ENCODE data around the gene PRKAR1B. TPM values are rescaled to one million over a fixed set of nuclear protein-coding genes. Genes with fewer than 3 reads are reported as not detected.

The PRKAR1B gene
- 13.5 and 21.0 TPM in 2 replicates for total RNA-seq (2013; cell fraction: nucleolus; rRNA removed)
- total RNA-seq (2014; rRNA removed) = 22.2 and 22.3 TPM in 2 replicates
- 11.4 and 15.5 TPM in 2 replicates for total RNA-seq (2014; rRNA removed; fragmentation: Illumina TruSeq; extraction: Trizol)
- 31.8 and 41.2 TPM in 2 replicates for total RNA-seq (2021)
- polyA plus RNA-seq (2011; ENCODE audit: low read depth) = 4.8 TPM
- 11.9 and 16.3 TPM in 2 replicates for polyA plus RNA-seq (2011; rRNA removed)
- polyA plus RNA-seq (2011; cell fraction: cytosol; rRNA removed) = 21.8 and 29.6 TPM in 2 replicates
- 14.7 and 22.0 TPM in 2 replicates for polyA plus RNA-seq (2011; cell fraction: nucleus; rRNA removed)
- polyA plus RNA-seq (2012) = 16.4 and 19.8 TPM in 2 replicates
- polyA plus RNA-seq (2014; fragmentation: Illumina TruSeq; extraction: Trizol) = 4.1 and 11.6 TPM in 2 replicates
- polyA plus RNA-seq (2014; fragmentation: Nextera tagmentation; extraction: Ambion mirVana) = 1 to 10 TPM; 1.4 to 3.9 TPM
- 29.1 and 30.9 TPM in 2 replicates for polyA plus RNA-seq (2014; rRNA removed)
- polyA plus RNA-seq (2016; fragmentation: Nextera tagmentation; extraction: Ambion mirVana) = 10 to 100 TPM; 44.9 to 45.6 TPM
- 31.2 and 36.1 TPM in 2 replicates for polyA minus RNA-seq (2011; rRNA and poly(A)+ RNA removed)
- 9.5 and 15.7 TPM in 2 replicates for polyA minus RNA-seq (2011; cell fraction: cytosol; rRNA and poly(A)+ RNA removed)
- polyA minus RNA-seq (2011; cell fraction: nucleus; rRNA and poly(A)+ RNA removed) = 8.7 and 24.2 TPM in 2 replicates
- Bru-seq, nascent RNA = percentile 51 among the genes with signal in this experiment
- BruChase-seq, experiment 1, labeled RNA remaining after a 6-hour chase = percentile 56 among the genes with signal in this experiment
- percentile 52 among the genes with signal in this experiment for BruChase-seq, experiment 2, labeled RNA remaining after a 2-hour chase
- long read RNA-seq, experiment 1, transcript PRKAR1B-211 (11 exons, 2,533 nt) = minor isoform, 5 of 29 reads
- long read RNA-seq, experiment 1, transcript PRKAR1B-203 (11 exons, 1,917 nt) = major isoform, 13 of 29 reads
- long read RNA-seq, experiment 1, partial matches to known transcripts = 5 of 29 reads
- long read RNA-seq, experiment 1, other reads (novel, unspliced or antisense) = 5 of 29 reads
- long read RNA-seq, experiment 2, partial matches to known transcripts = 5 of 18 reads
- long read RNA-seq, experiment 2, other reads (novel, unspliced or antisense) = 7 of 18 reads

DNA sequence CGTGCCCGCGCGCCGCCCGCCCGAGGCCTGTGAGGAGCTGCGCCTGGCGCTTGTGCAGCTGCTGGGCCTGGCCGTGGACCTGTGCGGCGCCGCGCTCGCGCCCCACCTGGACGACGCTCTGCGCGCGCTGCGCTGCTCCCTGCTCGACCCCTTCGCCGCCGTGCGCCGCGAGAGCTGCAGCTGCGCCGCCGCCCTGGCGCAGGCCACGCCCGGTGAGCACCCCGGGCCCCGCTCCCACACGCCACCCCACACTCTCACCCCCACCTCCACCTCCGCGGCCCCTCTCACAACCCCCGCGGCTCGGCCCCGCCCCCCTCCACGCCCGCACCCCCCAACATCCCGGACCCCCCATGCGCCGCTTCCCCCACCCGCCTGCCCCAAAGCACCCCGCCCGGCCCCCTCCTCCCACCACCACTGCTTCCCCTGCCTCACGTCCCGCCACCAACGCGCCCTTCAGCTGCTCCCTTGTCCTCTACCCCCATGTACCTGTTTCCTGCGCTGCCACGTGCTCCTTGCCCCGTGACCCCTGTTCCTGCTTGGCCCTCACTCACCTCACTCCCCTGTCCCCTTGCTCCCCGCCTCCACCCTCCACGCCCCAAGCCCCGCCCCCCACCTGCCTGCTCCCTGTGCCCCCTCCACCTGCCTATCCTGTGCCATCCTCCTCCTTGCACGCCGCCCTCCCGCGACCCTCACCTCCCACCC lies at the start of gene PRKAR1B:
TSS of gene PRKAR1B (minus strand) at position 178 of the 702 bp plus-strand sequence. CDS start 15,776 bp downstream, outside the sequence.
- Histone ChIP-seq H4K20me1 (ENCODE audit: control insufficient read depth, insufficient read depth) (no peaks in the 10 kb centered on the region), H2AFZ (ENCODE audit: control insufficient read depth, low read depth, low read length) (peak within 1 kb of the TSS; percentile 64), H3K27ac (ENCODE audit: control insufficient read depth, insufficient read depth) (peak within 1 kb of the TSS; percentile 83), H3K4me1 (ENCODE audit: control insufficient read depth, insufficient read depth, low read length) (peaks cover 14% of the 10 kb centered on the region), H3K36me3 (ENCODE audit: control insufficient read depth in 2 of 2, insufficient read depth in 2 of 2, low read length in 1 of 2) (no peaks in the 10 kb centered on the region; a peak in 2 of 4 replicates), H3K9me3 (replicated peaks; ENCODE audit: control insufficient read depth, insufficient read depth, low read length) (peaks cover 3% of the 10 kb centered on the region; the same call in 2 of the 3 replicates), H3K9ac (ENCODE audit: control insufficient read depth, insufficient read depth, low read length) (peak within 1 kb of the TSS; percentile 95), H3K4me2 (ENCODE audit: control insufficient read depth, insufficient read depth) (peak within 1 kb of the TSS; percentile 96), H3K4me3 (peak within 1 kb of the TSS; percentile 91), H3K79me2 (ENCODE audit: control insufficient read depth, insufficient read depth, low read length) (peaks cover 26% of the 10 kb centered on the region), H3K27me3 (replicated peaks in 1 of 2; ENCODE audit: control insufficient read depth in 2 of 2, insufficient read depth in 2 of 2, low read length in 1 of 2) (no peaks in the 10 kb centered on the region)
- ATAC-seq (peak; percentile 72), FAIRE-seq (no peak), DNase-seq (ENCODE audit: low read depth, low spot score) (no peak)
- RAD21 ChIA-PET (ENCODE audit: unreplicated experiment) = interaction anchor here (1.3 kb wide), 1 partner anchor 149 kb away, joined by 4 read pairs; the partner anchor contains the start of gene GET4
- CTCF ChIA-PET = no interaction called here
- TF ChIP-seq, protein P1, sequence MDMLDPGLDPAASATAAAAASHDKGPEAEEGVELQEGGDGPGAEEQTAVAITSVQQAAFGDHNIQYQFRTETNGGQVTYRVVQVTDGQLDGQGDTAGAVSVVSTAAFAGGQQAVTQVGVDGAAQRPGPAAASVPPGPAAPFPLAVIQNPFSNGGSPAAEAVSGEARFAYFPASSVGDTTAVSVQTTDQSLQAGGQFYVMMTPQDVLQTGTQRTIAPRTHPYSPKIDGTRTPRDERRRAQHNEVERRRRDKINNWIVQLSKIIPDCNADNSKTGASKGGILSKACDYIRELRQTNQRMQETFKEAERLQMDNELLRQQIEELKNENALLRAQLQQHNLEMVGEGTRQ (IDR thresholded peaks at IDR 0.05; ENCODE audit: borderline replicate concordance, low read depth, low read length) = peak; percentile 16; the same call in 1 of the 2 replicates
- no peak for TF ChIP-seq MTA2 (IDR thresholded peaks at IDR 0.05; ENCODE audit: low read depth)
- peak in 1 of 2 experiments; percentile 28; a peak in 1 of 3 replicates for TF ChIP-seq EGR1 (IDR thresholded peaks at IDR 0.05; ENCODE audit: borderline replicate concordance in 1 of 2, low read depth in 2 of 2, low read length in 2 of 2)
- 0 out of 2 replicates have a peak, but pooled peaks have one; percentile 43 for TF ChIP-seq POLR2A (IDR thresholded peaks at IDR 0.05; ENCODE audit: low read depth, low read length)
- peak; percentile 58; the same call in 1 of the 2 replicates for TF ChIP-seq PAX5 (IDR thresholded peaks at IDR 0.05; ENCODE audit: borderline replicate concordance, low read depth, low read length)
- TF ChIP-seq KAT2A (conservative IDR thresholded peaks at IDR 0.05; ENCODE audit: control insufficient read depth, low read depth, low read length) = no peak
- TF ChIP-seq, protein P2, sequence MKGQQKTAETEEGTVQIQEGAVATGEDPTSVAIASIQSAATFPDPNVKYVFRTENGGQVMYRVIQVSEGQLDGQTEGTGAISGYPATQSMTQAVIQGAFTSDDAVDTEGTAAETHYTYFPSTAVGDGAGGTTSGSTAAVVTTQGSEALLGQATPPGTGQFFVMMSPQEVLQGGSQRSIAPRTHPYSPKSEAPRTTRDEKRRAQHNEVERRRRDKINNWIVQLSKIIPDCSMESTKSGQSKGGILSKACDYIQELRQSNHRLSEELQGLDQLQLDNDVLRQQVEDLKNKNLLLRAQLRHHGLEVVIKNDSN (IDR thresholded peaks at IDR 0.05; ENCODE audit: borderline replicate concordance, extremely low read length, insufficient read depth, low read depth, low read length) = peak; percentile 54
- no peak for TF ChIP-seq BCL11A (IDR thresholded peaks at IDR 0.05; ENCODE audit: low read depth, low read length)
- intact Hi-C loops (cut with micrococcal nuclease; ENCODE audit: unreplicated experiment) = loop anchor here (2.0 kb wide), 1 partner anchor 124 kb away; no protein-coding TSS in a partner anchor
- in situ Hi-C loops (cut with MboI) = no loop called here
- no TSS peak for BruUV-seq (replicated peaks)
- POLR2A ChIA-PET = no interaction called here
- 0% methylated on average over 16 of the region's 66 CpGs for WGBS (ENCODE audit: insufficient coverage, insufficient replicate concordance, low lambda C conversion rate, missing lambda C conversion rate)
- SMC1A ChIA-PET (ENCODE audit: uncharacterized antibody, unreplicated experiment) = no interaction called here

Data from GM12878 (cell line).